Tibial nerve (tissue), 4 donors: ENCODE data around the gene LIPJ. TPM values are rescaled to one million over a fixed set of nuclear protein-coding genes. Genes with fewer than 3 reads are reported as not detected.

Experiments
- DNase-seq, 2 donors: peaks; one replicate each; pipeline ENCODE4 v3.0.0-alpha.2; 2019; ENCODE audit warnings: low spot score in 2 of 2
- H3K27ac ChIP-seq, 4 donors: fragments of 200-600 bp; sonication (generic) in 3 of 4; one replicate each; pipeline ENCODE4 v1.5.1; 2017 to 2019; ENCODE audit warnings: mild to moderate bottlenecking in 1 of 4
- H3K27me3 ChIP-seq, 2 donors: fragments of 200-600 bp; sonication (generic) in 1 of 2; one replicate each; pipeline versions ENCODE4 v1.5.1 to v1.6.0; 2017 to 2019
- H3K36me3 ChIP-seq, 3 donors: fragments of 200-600 bp; sonication (generic); one replicate each; pipeline ENCODE4 v1.5.1; 2018 to 2019
- H3K4me1 ChIP-seq, 4 donors: fragments of 200-600 bp; sonication (generic) in 3 of 4; one replicate each; pipeline ENCODE4 v1.5.1; 2017 to 2019
- H3K4me3 ChIP-seq, 4 donors: fragments of 200-600 bp; sonication (generic) in 3 of 4; one replicate each; pipeline ENCODE4 v1.5.1; 2017 to 2019; ENCODE audit warnings: mild to moderate bottlenecking in 1 of 4, moderate library complexity in 1 of 4
- H3K9me3 ChIP-seq, 4 donors: fragments of 200-600 bp; sonication (generic) in 3 of 4; one replicate each; pipeline ENCODE4 v1.5.1; 2017 to 2019
- EP300 ChIP-seq, 2 donors: sonication (generic); formaldehyde crosslinking; IDR thresholded peaks; one replicate each; pipeline ENCODE4 v1.6.1; 2017; ENCODE audit warnings: antibody characterized with exemption in 2 of 2, mild to moderate bottlenecking in 1 of 2
- POLR2A ChIP-seq, 2 donors: fragments of 450-650 bp; IDR thresholded peaks; one replicate each; pipeline ENCODE4 v1.6.1; 2017; ENCODE audit warnings: antibody characterized with exemption in 2 of 2, mild to moderate bottlenecking in 2 of 2, moderate library complexity in 2 of 2
- WGBS, 2 donors: methylation state at CpG; one replicate each; pipeline ENCODE4 v1.1.5; 2018; 5-methylcytosine and 5-hydroxymethylcytosine counted together
- total RNA-seq, 4 donors: library from RNA; depleted of rRNA; stranded (reverse); fragments of >200 nt; gene quantifications; one replicate each; pipeline ENCODE4 v1.1.0, GENCODE V29; 2016
- TF ChIP-seq, protein P1 (sequence below), 5 experiments: fragments of 200-600 bp in 3 of 5; fragments of 450-650 bp in 2 of 5; sonication (generic) in 3 of 5; IDR thresholded peaks; one replicate each; pipeline ENCODE4 v1.5.1; 2016 to 2019; ENCODE audit warnings: antibody characterized with exemption in 5 of 5, mild to moderate bottlenecking in 3 of 5, moderate library complexity in 2 of 5

Gene LIPJ
- total RNA-seq, 4 donors from 2014 or later: under 0.01 to 0.87 (median 0.42) TPM; not detected in 1

DNA sequence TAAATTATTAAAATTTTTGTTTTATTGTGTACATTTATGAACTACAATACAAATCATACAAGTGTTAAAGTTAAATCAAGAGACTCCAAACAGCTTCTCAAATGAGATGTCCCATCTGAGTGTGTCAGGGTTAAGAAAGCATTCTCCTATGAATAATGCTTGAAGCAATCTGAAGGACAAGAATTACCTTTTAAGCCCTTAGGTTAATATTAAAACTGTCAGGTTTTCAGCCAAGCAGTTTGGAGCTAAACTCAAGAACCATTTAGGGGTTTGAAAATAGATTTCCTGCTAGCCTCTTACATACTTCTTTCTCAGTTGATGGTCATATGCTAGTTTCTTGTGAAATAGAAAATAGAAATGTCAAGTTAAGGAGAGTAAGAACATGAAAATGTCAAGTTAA lies 38.3 kb downstream of the LIPJ start:
- TF ChIP-seq, protein P1, sequence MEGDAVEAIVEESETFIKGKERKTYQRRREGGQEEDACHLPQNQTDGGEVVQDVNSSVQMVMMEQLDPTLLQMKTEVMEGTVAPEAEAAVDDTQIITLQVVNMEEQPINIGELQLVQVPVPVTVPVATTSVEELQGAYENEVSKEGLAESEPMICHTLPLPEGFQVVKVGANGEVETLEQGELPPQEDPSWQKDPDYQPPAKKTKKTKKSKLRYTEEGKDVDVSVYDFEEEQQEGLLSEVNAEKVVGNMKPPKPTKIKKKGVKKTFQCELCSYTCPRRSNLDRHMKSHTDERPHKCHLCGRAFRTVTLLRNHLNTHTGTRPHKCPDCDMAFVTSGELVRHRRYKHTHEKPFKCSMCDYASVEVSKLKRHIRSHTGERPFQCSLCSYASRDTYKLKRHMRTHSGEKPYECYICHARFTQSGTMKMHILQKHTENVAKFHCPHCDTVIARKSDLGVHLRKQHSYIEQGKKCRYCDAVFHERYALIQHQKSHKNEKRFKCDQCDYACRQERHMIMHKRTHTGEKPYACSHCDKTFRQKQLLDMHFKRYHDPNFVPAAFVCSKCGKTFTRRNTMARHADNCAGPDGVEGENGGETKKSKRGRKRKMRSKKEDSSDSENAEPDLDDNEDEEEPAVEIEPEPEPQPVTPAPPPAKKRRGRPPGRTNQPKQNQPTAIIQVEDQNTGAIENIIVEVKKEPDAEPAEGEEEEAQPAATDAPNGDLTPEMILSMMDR (IDR thresholded peaks at IDR 0.05): no peak
- TF ChIP-seq EP300 (IDR thresholded peaks at IDR 0.05) (no peak), POLR2A (IDR thresholded peaks at IDR 0.05) (no peak)
- no peak for DNase-seq
- H3K27me3 ChIP-seq: no peaks in the 10 kb centered on the region
- no peaks in the 10 kb centered on the region for H3K4me1 ChIP-seq
- no peaks in the 10 kb centered on the region for H3K36me3 ChIP-seq
- H3K9me3 ChIP-seq: peaks cover 0 to 16% (median 0%) of the 10 kb centered on the region in 4 donors
- no peak overlapping the region for H3K4me3 ChIP-seq
- no peak overlapping the region for H3K27ac ChIP-seq

DNA sequence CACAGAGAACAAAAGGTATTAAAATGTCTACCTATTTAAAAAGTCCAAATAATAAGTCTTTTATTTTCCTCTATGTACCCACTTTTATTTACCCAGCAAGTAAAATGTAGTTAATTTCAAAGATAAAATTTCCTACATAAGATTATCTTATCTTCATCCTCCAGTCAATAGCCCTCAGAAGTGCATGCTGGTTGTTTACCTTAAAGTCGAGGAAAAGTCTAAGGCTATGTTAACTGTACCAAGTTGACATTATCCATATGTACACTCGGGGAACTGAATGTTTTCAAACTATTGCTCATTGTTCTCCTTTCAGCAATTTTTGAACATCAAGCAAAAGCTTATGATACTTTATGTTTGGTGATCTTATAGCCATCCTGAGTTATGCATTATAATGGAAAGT lies 53.6 kb downstream of the LIPJ start:
- no peak for DNase-seq
- Histone ChIP-seq H3K4me1 (no peaks in the 10 kb centered on the region), H3K27ac (no peak overlapping the region), H3K36me3 (no peaks in the 10 kb centered on the region), H3K9me3 (peaks cover 0 to 21% (median 3%) of the 10 kb centered on the region in 4 donors), H3K4me3 (no peak overlapping the region), H3K27me3 (no peaks in the 10 kb centered on the region)
- WGBS, 2 donors: 51 to 62% methylated on average over 2 of the region's 2 CpGs
- TF ChIP-seq POLR2A (IDR thresholded peaks at IDR 0.05) (no peak), EP300 (IDR thresholded peaks at IDR 0.05) (no peak)
- TF ChIP-seq, protein P1 (IDR thresholded peaks at IDR 0.05): no peak

DNA sequence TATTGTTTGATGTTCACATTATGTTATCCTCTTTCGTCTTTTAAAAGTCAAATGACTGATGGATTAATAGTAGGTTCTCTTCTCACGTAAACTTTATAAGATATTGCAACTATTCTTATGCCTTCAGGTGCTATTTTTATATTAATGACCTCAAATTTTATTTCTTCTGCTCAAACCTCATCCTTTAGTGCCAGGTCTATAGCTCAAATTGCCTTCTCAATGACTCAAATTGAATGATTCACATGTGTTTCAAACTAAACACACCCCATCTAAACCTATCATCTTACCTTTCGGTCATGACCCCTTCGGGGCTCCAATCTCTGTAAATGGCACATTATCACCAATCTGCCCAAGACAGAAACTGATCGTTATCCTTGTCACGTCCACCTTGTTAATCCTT lies 55.6 kb downstream of the LIPJ start:
- 74 to 79% methylated on average over 6 of the region's 6 CpGs for WGBS, 2 donors

DNA sequence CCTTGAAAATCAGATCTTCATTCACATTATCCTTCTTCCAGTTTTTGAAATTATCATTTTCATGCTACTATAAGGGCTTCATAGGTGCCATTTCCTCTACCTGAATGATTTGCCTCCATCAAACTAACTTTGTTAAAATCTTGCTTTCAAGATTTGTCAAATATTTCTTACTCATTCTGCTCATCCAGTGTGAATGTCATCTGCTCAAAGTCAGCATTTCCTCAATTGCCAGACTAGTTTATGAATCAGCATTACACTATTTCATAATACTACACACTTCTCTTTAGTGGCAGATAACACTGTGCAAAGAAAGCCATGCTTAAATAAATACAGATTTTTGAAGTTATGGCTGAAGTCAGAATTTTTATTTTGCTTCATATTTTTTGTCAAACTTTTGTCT lies 56.4 kb downstream of the LIPJ start:
- Histone ChIP-seq H3K4me1 (no peaks in the 10 kb centered on the region), H3K36me3 (no peaks in the 10 kb centered on the region)
- DNase-seq: no peak

More for the DNA sequence above, 55.6 kb downstream of the LIPJ start:
- Histone ChIP-seq H3K4me1 (no peaks in the 10 kb centered on the region), H3K36me3 (no peaks in the 10 kb centered on the region), H3K4me3 (no peak overlapping the region), H3K27me3 (no peaks in the 10 kb centered on the region), H3K27ac (no peak overlapping the region), H3K9me3 (peaks cover 0 to 21% (median 3%) of the 10 kb centered on the region in 4 donors)
- no peak for DNase-seq
- no peak for TF ChIP-seq EP300 (IDR thresholded peaks at IDR 0.05)
- TF ChIP-seq POLR2A (IDR thresholded peaks at IDR 0.05): no peak
- TF ChIP-seq, protein P1 (IDR thresholded peaks at IDR 0.05): no peak

DNA sequence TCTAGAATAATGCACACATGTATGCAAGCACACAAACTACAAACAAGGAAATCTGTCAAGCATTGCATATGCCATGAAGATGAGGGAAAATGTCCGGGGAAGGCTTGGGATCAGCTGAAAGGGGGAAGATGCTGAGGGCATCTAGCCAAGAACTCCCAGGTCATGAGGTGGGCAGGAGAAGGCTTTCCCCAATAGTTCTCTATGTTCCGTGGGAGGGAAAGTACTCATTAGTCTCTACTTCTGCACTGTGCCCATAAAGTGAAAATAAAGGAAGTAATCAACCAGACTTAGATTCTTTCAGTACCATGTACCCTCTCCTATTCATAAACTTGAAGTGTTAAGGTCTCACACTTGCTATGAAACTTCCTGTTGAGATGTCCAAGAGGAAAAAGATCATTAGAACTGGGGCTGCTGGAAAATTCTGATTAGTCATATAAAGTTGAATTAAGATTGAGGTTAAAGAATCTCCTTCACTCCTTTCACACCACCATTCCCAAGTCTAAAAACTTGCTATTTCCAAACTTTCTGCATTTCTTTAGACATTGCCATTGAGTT lies 60.6 kb downstream of the LIPJ start:
- H3K27ac ChIP-seq: no peak overlapping the region
- TF ChIP-seq POLR2A (IDR thresholded peaks at IDR 0.05) (no peak), EP300 (IDR thresholded peaks at IDR 0.05) (no peak)
- TF ChIP-seq, protein P1 (IDR thresholded peaks at IDR 0.05): no peak
- H3K27me3 ChIP-seq: no peaks in the 10 kb centered on the region
- DNase-seq: no peak
- peaks cover 0 to 4% (median 0%) of the 10 kb centered on the region in 4 donors for H3K4me1 ChIP-seq
- WGBS, 2 donors: 50 to 65% methylated on average over 2 of the region's 2 CpGs
- no peaks in the 10 kb centered on the region for H3K9me3 ChIP-seq
- H3K4me3 ChIP-seq: no peak overlapping the region
- H3K36me3 ChIP-seq: no peaks in the 10 kb centered on the region

More for the DNA sequence above, 56.4 kb downstream of the LIPJ start:
- H3K9me3 ChIP-seq: peaks cover 0 to 13% (median 3%) of the 10 kb centered on the region in 4 donors
- TF ChIP-seq, protein P1 (IDR thresholded peaks at IDR 0.05): no peak
- TF ChIP-seq POLR2A (IDR thresholded peaks at IDR 0.05): no peak
- TF ChIP-seq EP300 (IDR thresholded peaks at IDR 0.05): no peak
- no peaks in the 10 kb centered on the region for H3K27me3 ChIP-seq
- no peak overlapping the region for H3K4me3 ChIP-seq
- H3K27ac ChIP-seq: no peak overlapping the region
